LNCaP clone FGC (cell line): ENCODE data around the gene ZNF224.
A peak's percentile ranks its signal among the peaks of the same experiment; 100 is the strongest.
"Not testable (repeated sequence)": the region's sequence is repeated elsewhere in the genome, so short reads cannot be mapped to it uniquely, and the experiment has no call there.

Experiments used
- DNase-seq: peaks from one replicate; pipeline ENCODE4 v3.0.0-alpha.2; 2011; ENCODE audit warnings: low read depth
- H3K4me3 ChIP-seq: 2 replicates; pipeline ENCODE4 v1.5.1; 2011; ENCODE audit warnings: mild to moderate bottlenecking, low read depth, low read length, control low read depth
- CTCF ChIP-seq: IDR thresholded peaks from 2 replicates; pipeline ENCODE4 v1.5.1; 2012; ENCODE audit warnings: mild to moderate bottlenecking; ENCODE audit not compliant: control insufficient read depth, insufficient read depth; ENCODE audit errors: extremely low read depth

ZNF224 gene

GRCh38 chr19:44109458-44109857, 15.3 kb downstream of the ZNF224 start:
- TF ChIP-seq CTCF: no peak
- no peak for DNase-seq
- no peak overlapping the region for H3K4me3 ChIP-seq

- H3K4me3 ChIP-seq: peak overlapping the region; percentile 69
- TF ChIP-seq CTCF: no peak
- peak; percentile 13 for DNase-seq
Observed at GRCh38 chr19:44111910-44112463, 17.8 kb downstream of the ZNF224 start.

GRCh38 chr19:44112802-44113137, 18.6 kb downstream of the ZNF224 start:
- H3K4me3 ChIP-seq: peak overlapping the region; percentile 69
- DNase-seq: no peak
- no peak for TF ChIP-seq CTCF

- H3K4me3 ChIP-seq: peak within 1 kb of the TSS; percentile 69
- peak; percentile 87 for DNase-seq
- TF ChIP-seq CTCF: no peak
Observed at GRCh38 chr19:44113138-44113783, 19.1 kb downstream of the ZNF224 start, which contains the start of gene ZNF225. Gene ZNF225 (plus strand): TSS chr19:44113399. CDS start chr19:44115828, 2,429 bp downstream.

GRCh38 chr19:44113784-44114390, 19.7 kb downstream of the ZNF224 start:
- DNase-seq: no peak
- peak overlapping the region; percentile 69 for H3K4me3 ChIP-seq
- TF ChIP-seq CTCF: no peak

GRCh38 chr19:44121162-44121561, 27.0 kb downstream of the ZNF224 start:
- not testable (repeated sequence) for DNase-seq

GRCh38 chr19:44131955-44132354, 37.8 kb downstream of the ZNF224 start:
- DNase-seq: no peak
- no peak for TF ChIP-seq CTCF
- H3K4me3 ChIP-seq: no peak overlapping the region

More at GRCh38 chr19:44121162-44121561, 27.0 kb downstream of the ZNF224 start:
- H3K4me3 ChIP-seq: not testable (repeated sequence)
